ENCODE results near the gene PLCL2.

DNA sequence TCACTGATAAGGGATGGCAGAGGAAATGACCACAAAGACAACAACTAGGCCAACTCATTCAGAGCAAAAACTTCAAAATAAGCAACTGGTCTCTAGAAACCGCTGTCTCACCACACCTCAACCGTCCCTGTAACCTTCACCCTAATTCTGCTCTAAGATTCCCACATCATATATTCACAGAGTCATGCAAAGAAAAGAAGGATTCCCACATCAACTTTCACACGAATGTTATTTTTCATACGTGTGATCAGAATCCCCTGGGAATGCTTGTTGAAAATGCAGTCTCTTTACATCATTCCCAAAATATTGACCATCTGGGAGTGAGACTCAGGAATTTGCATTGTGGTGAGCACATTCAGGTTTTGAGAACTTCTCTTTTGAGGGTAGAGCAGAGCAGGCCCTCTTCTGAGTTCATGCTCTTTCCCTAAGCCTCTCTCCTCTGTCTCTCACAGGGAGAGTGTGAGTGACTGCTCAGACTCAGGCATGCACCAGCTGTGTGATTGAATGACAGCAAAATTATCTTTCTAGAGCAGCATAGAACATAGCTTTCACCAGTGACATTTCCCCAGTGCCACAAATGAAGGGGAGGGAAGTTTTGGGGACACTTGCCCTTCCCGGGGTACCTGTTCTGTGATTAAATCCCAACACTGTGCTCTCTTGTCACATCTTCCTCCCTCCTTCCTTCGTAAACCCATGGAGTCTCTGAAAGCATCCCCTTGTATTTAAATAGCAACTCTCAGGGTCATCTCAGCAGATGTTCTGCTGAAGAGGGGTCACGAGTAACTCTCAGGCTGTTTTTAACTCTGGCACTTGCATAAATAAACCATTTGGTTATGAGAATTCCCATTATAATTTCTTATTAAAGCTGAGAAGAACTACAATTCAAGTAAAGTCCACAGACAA is 170.9 kb downstream of the PLCL2 start:
- TF ChIP-seq EP300 (IDR thresholded peaks at IDR 0.05) (no peak), POLR2A (IDR thresholded peaks at IDR 0.05) (no peak)
